GM21619 (cell line): Measurements from ENCODE around the gene NOS1AP.

Source experiments
- ATAC-seq: cut with Tn5 transposase; IDR thresholded peaks from one replicate; pipeline ENCODE4 v1.9.1; 2021; ENCODE audit not compliant: unreplicated experiment

The NOS1AP gene

DNA sequence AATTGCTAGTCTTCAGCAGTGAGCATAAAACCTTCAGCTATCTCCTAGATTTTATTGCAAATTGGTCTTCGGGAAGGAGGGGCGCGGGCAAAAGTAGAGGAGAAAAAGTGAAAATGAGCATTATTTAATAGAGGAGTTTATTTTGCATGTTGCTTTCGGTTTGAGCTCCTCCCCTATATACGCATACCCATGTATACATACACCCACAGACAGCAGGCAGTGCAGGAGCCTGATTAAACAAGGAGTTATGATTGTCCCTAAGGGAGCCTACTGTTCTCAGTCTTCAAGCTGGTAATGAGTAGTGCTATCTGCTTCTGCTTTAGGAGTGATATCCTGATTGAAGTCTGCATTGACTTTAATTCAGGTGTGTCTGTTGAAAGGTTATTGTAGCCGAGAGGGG lies 173.3 kb downstream of the NOS1AP start:
- no peak for ATAC-seq

DNA sequence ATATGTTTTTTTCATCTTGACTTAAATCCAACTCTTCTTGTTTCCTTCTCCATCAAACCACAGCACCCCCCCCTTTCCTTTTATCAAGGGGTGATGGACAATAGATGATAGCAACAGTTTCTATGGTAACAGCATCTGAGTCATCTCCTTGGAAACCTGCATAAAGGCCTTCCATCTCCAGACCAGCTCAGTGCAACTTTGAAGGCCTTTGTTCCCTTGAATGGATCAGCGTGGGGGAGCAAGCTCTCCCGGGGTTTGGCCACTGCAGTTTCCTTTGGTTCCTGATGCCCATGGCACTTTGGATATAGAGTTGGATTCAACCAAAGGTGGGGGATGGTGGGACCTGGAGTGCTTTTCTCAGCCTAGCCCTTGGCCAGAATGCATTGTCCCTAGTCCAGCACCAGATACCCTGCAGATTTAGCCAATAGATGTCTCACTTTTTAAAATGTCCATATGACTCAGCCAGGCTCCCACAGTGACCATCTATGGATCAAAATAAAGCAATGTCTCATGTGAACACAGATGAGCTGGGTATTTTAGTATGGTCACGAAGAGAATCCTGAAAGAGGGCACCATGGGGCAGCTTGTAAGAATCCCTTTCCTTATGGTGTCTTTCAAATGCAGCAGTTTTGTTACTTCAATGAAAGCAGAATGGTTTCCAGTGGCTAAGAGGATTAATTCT lies 179.5 kb downstream of the NOS1AP start:
- ATAC-seq = no peak

GRCh38 chr1:162250004-162250730 lies 180.7 kb downstream of the NOS1AP start:
- ATAC-seq = no peak

GRCh38 chr1:162251102-162251501 lies 181.6 kb downstream of the NOS1AP start:
- no peak for ATAC-seq

- no peak for ATAC-seq
Observed at GRCh38 chr1:162252214-162252613, 182.7 kb downstream of the NOS1AP start.

GRCh38 chr1:162253790-162254189 lies 184.3 kb downstream of the NOS1AP start:
- no peak for ATAC-seq

DNA sequence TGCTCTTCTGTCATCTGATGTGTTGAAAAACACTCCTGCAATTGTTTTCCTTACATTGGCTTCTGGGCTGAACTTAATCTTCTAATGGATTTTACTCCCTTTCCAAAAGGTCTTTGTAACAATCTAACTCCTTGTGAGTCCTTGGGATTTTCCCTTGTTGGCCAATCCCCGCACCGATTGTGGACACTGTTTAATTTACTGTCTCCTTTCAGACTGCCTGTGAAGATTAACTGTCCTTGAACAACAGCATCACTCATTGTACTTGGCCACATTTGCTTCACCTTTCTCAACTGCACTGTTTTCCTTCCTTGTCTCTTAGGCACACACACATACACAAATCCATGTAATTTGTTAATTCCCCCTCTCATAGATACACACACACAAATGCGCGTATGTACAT lies 186.8 kb downstream of the NOS1AP start:
- no peak for ATAC-seq

- no peak for ATAC-seq
Observed at GRCh38 chr1:162258394-162258793, 188.9 kb downstream of the NOS1AP start.

GRCh38 chr1:162259894-162260455 lies 190.5 kb downstream of the NOS1AP start:
- ATAC-seq = no peak

DNA sequence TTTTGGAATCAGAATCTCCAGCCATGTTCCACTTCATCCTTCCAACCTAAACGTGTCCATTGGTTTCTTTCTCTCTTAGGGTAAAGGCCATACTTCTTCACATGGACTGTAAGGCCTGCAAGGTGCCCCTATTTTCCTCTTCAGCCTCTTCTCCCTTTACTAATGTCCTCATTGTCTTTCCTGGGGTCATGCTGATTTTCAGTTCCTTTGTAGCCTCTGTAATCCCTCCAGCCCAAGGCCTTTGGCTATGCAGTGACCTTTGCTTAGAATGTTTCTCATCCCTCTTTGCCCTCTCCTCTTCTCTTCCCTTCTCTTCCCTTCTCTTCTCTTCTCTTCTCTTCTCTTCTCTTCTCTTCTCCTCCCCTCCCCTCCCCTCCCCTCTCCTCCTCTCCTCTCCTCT lies 194.6 kb downstream of the NOS1AP start:
- ATAC-seq = no peak

GRCh38 chr1:162265983-162266382 lies 196.5 kb downstream of the NOS1AP start:
- ATAC-seq = no peak

- no peak for ATAC-seq
Observed at GRCh38 chr1:162270016-162270770, 200.7 kb downstream of the NOS1AP start.

DNA sequence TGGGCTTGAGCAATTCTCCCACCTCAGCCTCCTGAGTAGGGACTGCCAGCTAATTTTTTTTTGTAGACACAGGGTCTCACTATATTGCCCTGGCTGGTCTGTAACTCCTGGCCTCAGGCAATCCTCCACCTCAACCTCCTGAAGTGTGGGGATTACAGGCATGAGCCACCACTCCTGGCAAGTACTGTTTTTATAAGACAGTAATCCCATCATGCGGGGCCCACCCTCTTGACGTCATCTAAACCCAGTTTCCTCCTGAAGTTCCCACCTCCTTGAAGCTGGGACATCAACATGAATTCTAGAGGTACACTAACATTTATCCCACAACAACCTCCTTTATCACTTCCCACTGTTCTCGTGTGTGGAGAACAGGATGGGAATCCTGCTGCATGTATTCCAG lies 202.5 kb downstream of the NOS1AP start:
- ATAC-seq = no peak

- ATAC-seq = no peak
Observed at GRCh38 chr1:162272419-162272818, 202.9 kb downstream of the NOS1AP start.

GRCh38 chr1:162275622-162276175 lies 206.2 kb downstream of the NOS1AP start:
- no peak for ATAC-seq

DNA sequence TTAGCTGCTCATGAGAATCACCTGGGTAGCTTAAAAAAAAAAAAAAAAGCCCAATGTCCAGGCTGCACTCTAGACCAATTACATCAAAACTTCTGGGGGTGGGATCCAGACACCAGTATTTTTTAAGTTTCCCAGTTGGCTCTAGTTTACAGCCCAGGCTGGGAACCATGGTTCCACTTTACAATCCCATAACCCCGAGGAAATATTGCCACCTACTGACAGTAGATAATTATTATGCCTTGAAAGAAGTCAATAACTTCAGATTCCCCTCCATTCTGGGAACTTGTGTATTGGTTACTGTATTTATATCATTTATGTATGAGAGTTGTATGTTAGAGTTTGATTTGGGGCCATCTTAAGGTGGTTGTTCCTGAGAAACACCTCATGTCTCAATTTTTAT lies 207.0 kb downstream of the NOS1AP start:
- no peak for ATAC-seq

DNA sequence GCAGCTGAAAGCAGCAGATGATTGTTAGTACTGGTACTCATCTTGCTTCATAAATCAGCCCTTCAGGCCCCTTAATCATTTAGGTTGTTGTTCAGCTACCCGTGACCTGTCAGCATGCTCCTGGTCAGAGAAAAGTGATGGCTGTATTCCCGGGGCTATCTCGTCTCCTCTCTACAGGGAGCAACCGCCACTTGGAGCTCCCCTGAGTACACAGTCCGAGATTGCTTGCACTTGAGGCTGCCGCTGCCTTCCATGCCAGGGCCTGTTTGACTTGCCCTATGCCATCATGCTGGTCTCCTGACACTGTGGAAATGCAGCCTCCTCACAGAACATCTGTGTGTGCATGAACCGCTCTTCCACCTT lies 209.6 kb downstream of the NOS1AP start:
- ATAC-seq = no peak

DNA sequence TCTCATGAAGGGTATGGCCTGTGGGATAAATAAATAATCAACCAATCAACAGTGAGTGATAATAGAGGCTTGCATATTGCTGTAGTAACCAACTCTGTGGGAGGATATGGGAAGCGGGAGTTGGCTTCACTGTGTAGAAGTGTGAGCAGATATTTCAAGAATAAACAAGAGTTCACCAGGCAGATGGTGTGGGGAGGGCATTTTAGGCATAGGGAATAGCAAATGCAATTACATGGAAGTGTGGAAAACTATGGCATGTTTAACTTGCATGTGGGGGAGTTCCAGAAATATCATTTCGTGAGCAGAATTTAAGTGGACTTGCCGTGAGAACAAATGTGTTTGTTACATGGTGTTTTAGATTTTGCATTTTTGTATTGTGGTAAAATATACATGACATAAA lies 211.9 kb downstream of the NOS1AP start:
- ATAC-seq = no peak

DNA sequence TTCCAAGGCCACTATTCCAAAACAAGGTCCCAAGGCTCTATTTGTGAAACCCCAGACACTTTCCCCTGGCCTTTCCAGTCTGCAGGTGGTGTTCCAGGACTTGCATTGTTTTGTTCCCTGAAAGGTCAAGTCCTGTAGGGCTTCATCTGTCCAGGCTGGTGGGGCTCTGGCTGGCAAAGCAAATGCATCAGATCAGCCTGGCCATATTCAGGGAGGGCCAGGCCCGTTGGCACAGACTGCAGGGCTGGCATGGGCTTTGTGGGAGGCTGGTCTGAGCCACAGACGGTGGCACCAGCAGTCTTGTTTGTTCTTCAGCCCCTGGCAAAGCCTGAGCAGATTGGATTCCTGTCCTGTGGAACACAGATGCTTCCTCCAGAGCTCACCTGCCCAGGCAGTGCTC lies 214.2 kb downstream of the NOS1AP start:
- no peak for ATAC-seq

DNA sequence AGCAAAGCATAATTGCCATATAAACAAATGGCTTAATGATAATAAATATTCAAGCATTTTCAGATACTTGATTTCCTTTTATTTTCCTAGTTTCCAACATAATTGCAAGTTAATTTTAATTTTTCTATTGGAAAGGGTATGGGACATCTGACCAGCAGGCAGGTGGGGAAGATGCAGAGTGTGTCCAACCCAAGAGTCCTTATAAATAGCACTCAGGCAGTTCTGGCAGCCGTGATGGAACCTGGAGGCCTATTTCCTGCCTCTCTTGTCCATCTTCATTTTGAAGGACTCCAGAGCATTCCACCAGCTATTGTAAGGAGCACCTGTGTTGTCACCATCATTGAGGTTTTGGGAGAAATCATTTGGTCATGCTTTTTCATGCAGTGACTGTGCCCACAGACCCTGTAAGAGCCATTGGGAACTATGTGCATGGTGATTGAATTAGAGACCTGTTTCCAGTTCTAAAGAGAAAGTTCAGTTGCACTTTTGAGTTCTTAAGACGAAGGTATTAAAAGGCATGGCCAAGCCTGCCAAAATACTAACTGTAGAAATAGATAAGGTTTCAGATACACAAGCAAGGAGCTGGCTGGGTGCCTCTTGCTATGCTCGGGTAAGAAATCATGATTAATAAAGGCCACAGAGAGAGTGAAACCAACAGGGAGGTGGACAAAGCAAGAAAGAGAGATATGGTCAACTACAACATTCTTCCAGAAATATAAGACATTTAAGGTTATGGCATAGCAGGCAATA lies 214.9 kb downstream of the NOS1AP start:
- no peak for ATAC-seq

GRCh38 chr1:162285149-162285561 lies 215.7 kb downstream of the NOS1AP start:
- no peak for ATAC-seq
